Loucy (cell line): ENCODE results near the gene CDHR2.

ENCODE experiments used
- H2AFZ ChIP-seq: fragments of 200-600 bp; sonication (generic); 2 replicates; pipeline ENCODE4 v1.6.0; 2016; ENCODE audit warnings: antibody characterized with exemption, mild to moderate bottlenecking, low read length, moderate library complexity
- H3F3A ChIP-seq: fragments of 200-600 bp; 2 replicates; pipeline ENCODE4 v1.6.0; 2016; ENCODE audit warnings: antibody characterized with exemption, low read depth, mild to moderate bottlenecking
- H3K27me3 ChIP-seq: fragments of 200-600 bp; sonication (generic); 2 replicates; pipeline ENCODE4 v1.6.1; 2014; ENCODE audit warnings: low read length, mild to moderate bottlenecking; ENCODE audit not compliant: insufficient read depth, poor library complexity, severe bottlenecking
- H3K36me3 ChIP-seq: fragments of 200-600 bp; sonication (generic); 2 replicates; pipeline ENCODE4 v1.6.1; 2016; ENCODE audit warnings: low read length; ENCODE audit not compliant: insufficient read depth
- H3K4me1 ChIP-seq: fragments of 200-600 bp; sonication (generic); 2 replicates; pipeline ENCODE4 v1.5.1; 2014; ENCODE audit warnings: low read length, mild to moderate bottlenecking; ENCODE audit not compliant: insufficient read depth, poor library complexity, severe bottlenecking
- H3K4me2 ChIP-seq: fragments of 200-600 bp; sonication (generic); 2 replicates; pipeline ENCODE4 v1.6.0; 2014; ENCODE audit warnings: antibody characterized with exemption, low read length, low read depth, mild to moderate bottlenecking; ENCODE audit not compliant: poor library complexity, severe bottlenecking
- H3K4me3 ChIP-seq: fragments of 200-600 bp; sonication (generic); 2 replicates; pipeline ENCODE4 v1.5.1; 2014; ENCODE audit warnings: low read length, mild to moderate bottlenecking, mixed read lengths; ENCODE audit not compliant: poor library complexity, severe bottlenecking
- H3K79me2 ChIP-seq: fragments of 200-600 bp; sonication (generic); 2 replicates; pipeline ENCODE4 v1.6.1; 2014; ENCODE audit warnings: low read length; ENCODE audit not compliant: insufficient read depth
- H3K9ac ChIP-seq: fragments of 200-600 bp; sonication (generic); 2 replicates; pipeline ENCODE4 v1.6.0; 2014; ENCODE audit warnings: mild to moderate bottlenecking, low read depth, low read length, moderate library complexity; ENCODE audit not compliant: poor library complexity, severe bottlenecking
- H3K9me2 ChIP-seq: fragments of 200-600 bp; sonication (generic); replicated peaks from 2 replicates; pipeline ENCODE4 v1.6.1; 2016; ENCODE audit warnings: low read depth, low read length, mixed read lengths
- H3K9me3 ChIP-seq: fragments of 200-600 bp; sonication (generic); 2 replicates; pipeline ENCODE4 v1.6.1; 2014; ENCODE audit warnings: mild to moderate bottlenecking, antibody characterized with exemption, low read length, low read depth; ENCODE audit not compliant: insufficient read depth
- H4K20me1 ChIP-seq: fragments of 200-600 bp; sonication (generic); 2 replicates; pipeline ENCODE4 v1.6.0; 2014; ENCODE audit warnings: antibody characterized with exemption, low read length, mild to moderate bottlenecking; ENCODE audit not compliant: insufficient read depth, poor library complexity, severe bottlenecking
- CTCF ChIP-seq: fragments of 200-600 bp; sonication (generic); conservative IDR thresholded peaks from 2 replicates; pipeline ENCODE4 v1.5.1; 2014; ENCODE audit warnings: mild to moderate bottlenecking, antibody characterized with exemption, low read length
- EZH2phosphoT487 ChIP-seq: fragments of 200-600 bp; IDR thresholded peaks from 2 replicates; pipeline ENCODE4 v1.6.1; 2018; ENCODE audit warnings: antibody characterized with exemption, mild to moderate bottlenecking, moderate library complexity, borderline replicate concordance

Gene CDHR2

GRCh38 chr5:176638437-176638836 lies 89.3 kb downstream of the CDHR2 start:
- H2AFZ ChIP-seq, result no peak overlapping the region
- no peak overlapping the region for H3K4me3 ChIP-seq
- H3K4me2 ChIP-seq, result no peak overlapping the region
- no peaks in the 10 kb centered on the region for H3K9me2 ChIP-seq
- no peaks in the 10 kb centered on the region for H3K27me3 ChIP-seq
- H3F3A ChIP-seq, result no peaks in the 10 kb centered on the region
- H4K20me1 ChIP-seq, result no peaks in the 10 kb centered on the region
- no peaks in the 10 kb centered on the region for H3K4me1 ChIP-seq
- H3K9me3 ChIP-seq, result no peaks in the 10 kb centered on the region
- TF ChIP-seq EZH2phosphoT487, result no peak
- no peak for TF ChIP-seq CTCF
- H3K9ac ChIP-seq, result no peak overlapping the region
- H3K79me2 ChIP-seq, result no peaks in the 10 kb centered on the region
- no peaks in the 10 kb centered on the region for H3K36me3 ChIP-seq

- Histone ChIP-seq H4K20me1 (no peaks in the 10 kb centered on the region), H3K4me1 (no peaks in the 10 kb centered on the region), H3K4me2 (no peak overlapping the region), H3K27me3 (no peaks in the 10 kb centered on the region), H3F3A (no peaks in the 10 kb centered on the region), H3K4me3 (no peak overlapping the region), H3K9ac (no peak overlapping the region), H3K36me3 (no peaks in the 10 kb centered on the region), H3K79me2 (no peaks in the 10 kb centered on the region), H2AFZ (no peak overlapping the region), H3K9me3 (no peaks in the 10 kb centered on the region), H3K9me2 (no peaks in the 10 kb centered on the region)
- TF ChIP-seq EZH2phosphoT487 (no peak), CTCF (no peak)
These were observed 90.1 kb downstream of the CDHR2 start for GRCh38 chr5:176639208-176639607.

- H3F3A ChIP-seq, result no peaks in the 10 kb centered on the region
- H3K4me1 ChIP-seq, result no peaks in the 10 kb centered on the region
- H3K4me3 ChIP-seq, result no peak overlapping the region
- no peaks in the 10 kb centered on the region for H3K9me3 ChIP-seq
- no peak overlapping the region for H2AFZ ChIP-seq
- no peaks in the 10 kb centered on the region for H4K20me1 ChIP-seq
- no peaks in the 10 kb centered on the region for H3K9me2 ChIP-seq
- no peaks in the 10 kb centered on the region for H3K27me3 ChIP-seq
- TF ChIP-seq CTCF (no peak), EZH2phosphoT487 (no peak)
- H3K9ac ChIP-seq, result no peak overlapping the region
- no peaks in the 10 kb centered on the region for H3K79me2 ChIP-seq
- no peak overlapping the region for H3K4me2 ChIP-seq
- no peaks in the 10 kb centered on the region for H3K36me3 ChIP-seq
These were observed 90.8 kb downstream of the CDHR2 start for GRCh38 chr5:176639981-176640380.
